Measurements from ENCODE around the gene MAP3K15. TPM values are rescaled to one million over a fixed set of nuclear protein-coding genes. Genes with fewer than 3 reads are reported as not detected.

MAP3K15 gene
- total and polyA plus RNA-seq, 2 of the 13 experiments (the other 11 are each of a cell fraction or from before 2014, with no cell fraction given): 3.9 to 6.4 TPM

DNA sequence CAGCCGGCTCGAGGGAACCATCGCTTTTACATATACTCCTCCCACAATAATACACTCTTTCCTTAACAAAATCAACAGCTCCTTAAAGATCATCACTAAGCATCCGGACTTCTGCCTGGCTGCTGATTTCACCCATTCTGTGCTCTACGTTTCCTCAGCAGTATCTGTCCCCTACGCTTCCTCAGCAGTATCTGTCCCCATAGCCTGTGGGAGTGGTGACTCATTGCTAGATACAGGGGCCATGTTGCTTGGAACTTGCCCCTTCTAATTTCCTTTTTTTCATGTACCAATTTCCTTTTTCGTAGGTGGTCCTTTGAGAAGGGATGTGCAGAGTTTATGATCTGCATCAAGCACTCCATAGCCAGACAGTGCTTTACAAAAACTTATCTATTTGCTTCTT is 18.6 kb downstream of the MAP3K15 start:
- no TSS peak for BruUV-seq (replicated peaks)
- no peaks in the 10 kb centered on the region for H3K79me2 ChIP-seq (ENCODE audit: insufficient read depth, low read length)
- CTCF ChIA-PET (ENCODE audit: low intra/inter-chr PET ratio, low total read pairs): no interaction called here
- H3K4me3 ChIP-seq (replicated peaks in 1 of 3; ENCODE audit: insufficient read depth in 1 of 3, low read depth in 2 of 3, low read length in 3 of 3): no peak overlapping the region
- H3K27me3 ChIP-seq (ENCODE audit: control insufficient read depth in 1 of 2, insufficient read depth in 2 of 2, low read length in 2 of 2): no peaks in the 10 kb centered on the region
- no peaks in the 10 kb centered on the region for H3K36me3 ChIP-seq (replicated peaks in 1 of 2; ENCODE audit: control insufficient read depth in 1 of 2, insufficient read depth in 2 of 2, low read length in 2 of 2)
- DNase-seq (ENCODE audit: low spot score): no peak
- no peak for FAIRE-seq
- H3K27ac ChIP-seq (ENCODE audit: extremely low read length, insufficient read depth, low read length): no peak overlapping the region
- intact Hi-C loops (cut with micrococcal nuclease; ENCODE audit: unreplicated experiment): no loop called here
- no peaks in the 10 kb centered on the region for H4K20me1 ChIP-seq (ENCODE audit: insufficient read depth, low read length)
- in situ Hi-C loops (cut with HindIII; ENCODE audit: extremely low pct_ligation_motif_present, low pct_unique_long_range_greater_than_20kb): no loop called here
- H3K9ac ChIP-seq (ENCODE audit: insufficient read depth, low read depth, low read length): no peak overlapping the region
- POLR2A ChIA-PET: no interaction called here
- no peaks in the 10 kb centered on the region for H3K4me1 ChIP-seq (ENCODE audit: insufficient read depth, low read length)
- TF ChIP-seq ZNF496 (CRISPR knock-in tag; IDR thresholded peaks at IDR 0.05; ENCODE audit: insufficient replicate concordance): no peak
- TF ChIP-seq MZF1 (CRISPR knock-in tag; IDR thresholded peaks at IDR 0.05; ENCODE audit: borderline replicate concordance): no peak
- no peak for TF ChIP-seq KAT7 (CRISPR knock-in tag; IDR thresholded peaks at IDR 0.05; ENCODE audit: borderline replicate concordance)
- no peak for TF ChIP-seq HMGA1 (CRISPR knock-in tag; conservative IDR thresholded peaks at IDR 0.05)
- TF ChIP-seq ZNF326 (CRISPR knock-in tag; IDR thresholded peaks at IDR 0.05; ENCODE audit: borderline replicate concordance): no peak
- TF ChIP-seq, protein P1, sequence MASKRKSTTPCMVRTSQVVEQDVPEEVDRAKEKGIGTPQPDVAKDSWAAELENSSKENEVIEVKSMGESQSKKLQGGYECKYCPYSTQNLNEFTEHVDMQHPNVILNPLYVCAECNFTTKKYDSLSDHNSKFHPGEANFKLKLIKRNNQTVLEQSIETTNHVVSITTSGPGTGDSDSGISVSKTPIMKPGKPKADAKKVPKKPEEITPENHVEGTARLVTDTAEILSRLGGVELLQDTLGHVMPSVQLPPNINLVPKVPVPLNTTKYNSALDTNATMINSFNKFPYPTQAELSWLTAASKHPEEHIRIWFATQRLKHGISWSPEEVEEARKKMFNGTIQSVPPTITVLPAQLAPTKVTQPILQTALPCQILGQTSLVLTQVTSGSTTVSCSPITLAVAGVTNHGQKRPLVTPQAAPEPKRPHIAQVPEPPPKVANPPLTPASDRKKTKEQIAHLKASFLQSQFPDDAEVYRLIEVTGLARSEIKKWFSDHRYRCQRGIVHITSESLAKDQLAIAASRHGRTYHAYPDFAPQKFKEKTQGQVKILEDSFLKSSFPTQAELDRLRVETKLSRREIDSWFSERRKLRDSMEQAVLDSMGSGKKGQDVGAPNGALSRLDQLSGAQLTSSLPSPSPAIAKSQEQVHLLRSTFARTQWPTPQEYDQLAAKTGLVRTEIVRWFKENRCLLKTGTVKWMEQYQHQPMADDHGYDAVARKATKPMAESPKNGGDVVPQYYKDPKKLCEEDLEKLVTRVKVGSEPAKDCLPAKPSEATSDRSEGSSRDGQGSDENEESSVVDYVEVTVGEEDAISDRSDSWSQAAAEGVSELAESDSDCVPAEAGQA (IDR thresholded peaks at IDR 0.05; ENCODE audit: low read depth): no peak
- TF ChIP-seq, protein P1 (CRISPR knock-in tag; IDR thresholded peaks at IDR 0.05; ENCODE audit: borderline replicate concordance): no peak
- TF ChIP-seq ARID2 (CRISPR knock-in tag; IDR thresholded peaks at IDR 0.05; ENCODE audit: borderline replicate concordance): no peak
- TF ChIP-seq RELA (CRISPR knock-in tag; IDR thresholded peaks at IDR 0.05): no peak
- TF ChIP-seq, protein P2, sequence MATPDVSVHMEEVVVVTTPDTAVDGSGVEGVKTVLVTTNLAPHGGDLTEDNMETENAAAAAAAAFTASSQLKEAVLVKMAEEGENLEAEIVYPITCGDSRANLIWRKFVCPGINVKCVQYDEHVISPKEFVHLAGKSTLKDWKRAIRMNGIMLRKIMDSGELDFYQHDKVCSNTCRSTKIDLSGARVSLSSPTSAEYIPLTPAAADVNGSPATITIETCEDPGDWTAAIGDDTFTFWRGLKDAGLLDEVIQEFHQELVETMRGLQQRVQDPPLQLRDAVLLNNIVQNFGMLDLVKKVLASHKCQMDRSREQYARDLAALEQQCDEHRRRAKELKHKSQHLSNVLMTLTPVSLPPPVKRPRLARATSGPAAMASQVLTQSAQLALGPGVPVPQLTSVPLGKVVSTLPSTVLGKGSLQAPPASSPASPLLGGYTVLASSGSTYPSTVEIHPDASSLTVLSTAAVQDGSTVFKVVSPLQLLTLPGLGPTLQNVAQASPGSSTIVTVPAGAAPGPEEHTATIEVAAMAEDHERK (CRISPR knock-in tag; IDR thresholded peaks at IDR 0.05; ENCODE audit: low read depth): no peak
- no peak for TF ChIP-seq ZSCAN12 (CRISPR knock-in tag; IDR thresholded peaks at IDR 0.05)
- TF ChIP-seq FOXJ3 (CRISPR knock-in tag; IDR thresholded peaks at IDR 0.05; ENCODE audit: borderline replicate concordance): no peak
- TF ChIP-seq BRD4 (CRISPR knock-in tag; IDR thresholded peaks at IDR 0.05): no peak
- no peak for TF ChIP-seq ZBTB38 (CRISPR knock-in tag; IDR thresholded peaks at IDR 0.05)
- TF ChIP-seq, protein P3, sequence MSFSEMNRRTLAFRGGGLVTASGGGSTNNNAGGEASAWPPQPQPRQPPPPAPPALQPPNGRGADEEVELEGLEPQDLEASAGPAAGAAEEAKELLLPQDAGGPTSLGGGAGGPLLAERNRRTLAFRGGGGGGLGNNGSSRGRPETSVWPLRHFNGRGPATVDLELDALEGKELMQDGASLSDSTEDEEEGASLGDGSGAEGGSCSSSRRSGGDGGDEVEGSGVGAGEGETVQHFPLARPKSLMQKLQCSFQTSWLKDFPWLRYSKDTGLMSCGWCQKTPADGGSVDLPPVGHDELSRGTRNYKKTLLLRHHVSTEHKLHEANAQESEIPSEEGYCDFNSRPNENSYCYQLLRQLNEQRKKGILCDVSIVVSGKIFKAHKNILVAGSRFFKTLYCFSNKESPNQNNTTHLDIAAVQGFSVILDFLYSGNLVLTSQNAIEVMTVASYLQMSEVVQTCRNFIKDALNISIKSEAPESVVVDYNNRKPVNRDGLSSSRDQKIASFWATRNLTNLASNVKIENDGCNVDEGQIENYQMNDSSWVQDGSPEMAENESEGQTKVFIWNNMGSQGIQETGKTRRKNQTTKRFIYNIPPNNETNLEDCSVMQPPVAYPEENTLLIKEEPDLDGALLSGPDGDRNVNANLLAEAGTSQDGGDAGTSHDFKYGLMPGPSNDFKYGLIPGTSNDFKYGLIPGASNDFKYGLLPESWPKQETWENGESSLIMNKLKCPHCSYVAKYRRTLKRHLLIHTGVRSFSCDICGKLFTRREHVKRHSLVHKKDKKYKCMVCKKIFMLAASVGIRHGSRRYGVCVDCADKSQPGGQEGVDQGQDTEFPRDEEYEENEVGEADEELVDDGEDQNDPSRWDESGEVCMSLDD (CRISPR knock-in tag; IDR thresholded peaks at IDR 0.05; ENCODE audit: borderline replicate concordance): no peak
- no peak overlapping the region for H2AFZ ChIP-seq (ENCODE audit: low read length)
- no peaks in the 10 kb centered on the region for H3K9me3 ChIP-seq (ENCODE audit: low read length)
- 95% methylated on average over 7 of the region's 7 CpGs for WGBS (ENCODE audit: low lambda C conversion rate)
- no peak overlapping the region for H3K4me2 ChIP-seq (ENCODE audit: low read depth, low read length)
- ATAC-seq: no peak
